T follicular helper cell (primary cell): ENCODE data around the gene FKBP10.

Source experiments
- DNase-seq: peaks from one replicate; pipeline ENCODE4 v3.0.0-alpha.2; 2020; ENCODE audit warnings: low read depth

Gene FKBP10

DNA sequence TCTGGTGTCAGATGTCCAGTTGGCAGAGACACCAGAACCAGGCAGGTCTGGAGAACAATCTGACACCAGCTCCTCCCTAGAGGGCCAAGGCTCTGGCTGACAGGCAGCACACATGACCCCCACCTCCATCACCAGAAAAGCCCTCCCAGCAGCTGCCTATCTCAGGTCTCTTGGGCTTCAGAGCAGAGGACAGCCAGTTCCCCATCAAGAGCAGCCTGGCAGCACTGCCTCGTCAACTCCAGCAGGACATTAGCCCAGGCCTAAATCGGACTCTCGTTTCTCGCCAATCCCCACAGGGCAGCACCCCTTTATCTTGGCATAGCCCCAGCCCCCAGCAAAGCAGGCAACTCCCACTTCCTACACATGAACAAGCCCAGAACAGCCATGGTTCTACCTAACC lies 30.7 kb upstream of the FKBP10 start:
- no peak for DNase-seq

DNA sequence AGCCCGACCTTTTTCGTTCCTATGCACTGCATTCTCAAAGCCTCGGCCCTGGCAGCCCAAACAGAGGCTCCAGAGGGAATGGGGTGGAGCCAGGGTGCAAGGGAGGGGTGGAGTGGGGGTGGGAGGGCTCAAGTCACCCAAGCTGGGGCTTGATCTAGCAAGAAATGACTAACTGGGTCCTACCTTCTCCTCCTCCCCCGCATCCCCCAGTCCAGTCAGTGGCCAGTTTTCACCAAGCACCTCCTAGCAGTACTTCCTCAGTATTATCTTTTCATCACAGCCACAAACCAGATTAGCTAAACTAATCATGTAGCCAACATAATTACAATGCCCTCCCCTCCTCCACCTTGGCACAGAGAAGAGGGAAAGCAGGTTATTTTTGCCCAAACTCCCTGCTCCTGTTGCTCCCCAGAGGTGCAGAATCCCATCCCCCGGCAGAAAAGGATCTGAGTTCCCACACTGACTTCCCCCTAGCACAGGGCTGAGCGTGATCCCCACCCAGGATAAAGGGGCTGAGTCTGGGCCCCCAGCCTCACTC lies 28.5 kb upstream of the FKBP10 start:
- no peak for DNase-seq

DNA sequence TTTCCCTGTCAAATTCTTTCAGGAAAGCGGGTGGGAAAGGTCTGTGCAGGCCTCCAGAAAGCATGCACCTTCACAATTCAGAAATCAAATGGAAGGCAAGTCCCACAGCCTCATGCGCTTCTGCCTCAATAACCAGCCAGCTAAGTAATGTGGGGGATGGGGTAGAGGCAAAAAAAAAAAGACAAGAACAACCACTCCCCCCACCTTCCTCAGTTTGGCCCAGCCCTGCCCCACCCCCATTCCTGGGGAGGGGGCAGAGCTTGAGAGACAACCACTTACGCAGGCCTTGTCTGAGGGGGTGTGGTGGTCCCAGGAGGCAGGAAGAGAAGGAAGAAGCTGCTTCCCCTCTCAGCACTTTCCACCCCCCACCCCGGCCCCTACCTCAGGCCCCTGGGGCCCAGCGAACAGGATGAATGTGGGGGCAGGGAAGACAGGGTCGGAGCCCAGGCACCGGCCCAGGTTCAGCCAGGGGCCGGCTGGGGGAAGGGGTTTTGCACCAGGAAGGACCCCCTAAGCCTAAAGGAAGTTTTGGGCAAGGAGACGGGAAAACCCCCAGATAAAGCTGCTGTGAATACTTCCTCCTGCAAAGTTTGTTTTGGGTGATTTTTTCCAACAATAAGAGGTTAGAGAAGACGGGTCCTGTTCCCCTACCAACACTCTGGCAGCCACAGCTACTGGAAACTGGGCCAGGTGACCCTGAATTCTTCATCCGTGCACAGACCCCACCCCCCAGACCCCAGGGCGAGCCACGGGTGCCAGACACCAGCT lies 27.5 kb upstream of the FKBP10 start:
- DNase-seq: no peak

DNA sequence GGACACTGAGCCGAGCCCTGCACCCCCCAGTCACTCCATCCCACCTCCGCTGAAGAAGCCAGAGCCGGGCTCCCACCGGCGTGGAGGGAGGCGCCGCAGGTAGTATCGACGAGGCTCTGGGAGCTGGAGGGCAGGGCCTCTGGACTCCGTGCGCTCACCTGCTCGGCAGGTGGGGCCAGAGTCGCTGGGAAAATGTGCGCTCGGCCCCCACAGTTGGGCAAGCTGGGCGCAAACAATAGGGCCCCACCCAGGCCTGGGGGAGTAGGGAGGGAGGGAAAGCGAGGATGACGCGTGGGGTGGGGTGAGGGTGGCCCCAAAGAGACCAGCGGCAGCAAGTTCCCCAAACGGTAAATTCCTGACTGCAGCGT lies 27.0 kb upstream of the FKBP10 start:
- DNase-seq: no peak

DNA sequence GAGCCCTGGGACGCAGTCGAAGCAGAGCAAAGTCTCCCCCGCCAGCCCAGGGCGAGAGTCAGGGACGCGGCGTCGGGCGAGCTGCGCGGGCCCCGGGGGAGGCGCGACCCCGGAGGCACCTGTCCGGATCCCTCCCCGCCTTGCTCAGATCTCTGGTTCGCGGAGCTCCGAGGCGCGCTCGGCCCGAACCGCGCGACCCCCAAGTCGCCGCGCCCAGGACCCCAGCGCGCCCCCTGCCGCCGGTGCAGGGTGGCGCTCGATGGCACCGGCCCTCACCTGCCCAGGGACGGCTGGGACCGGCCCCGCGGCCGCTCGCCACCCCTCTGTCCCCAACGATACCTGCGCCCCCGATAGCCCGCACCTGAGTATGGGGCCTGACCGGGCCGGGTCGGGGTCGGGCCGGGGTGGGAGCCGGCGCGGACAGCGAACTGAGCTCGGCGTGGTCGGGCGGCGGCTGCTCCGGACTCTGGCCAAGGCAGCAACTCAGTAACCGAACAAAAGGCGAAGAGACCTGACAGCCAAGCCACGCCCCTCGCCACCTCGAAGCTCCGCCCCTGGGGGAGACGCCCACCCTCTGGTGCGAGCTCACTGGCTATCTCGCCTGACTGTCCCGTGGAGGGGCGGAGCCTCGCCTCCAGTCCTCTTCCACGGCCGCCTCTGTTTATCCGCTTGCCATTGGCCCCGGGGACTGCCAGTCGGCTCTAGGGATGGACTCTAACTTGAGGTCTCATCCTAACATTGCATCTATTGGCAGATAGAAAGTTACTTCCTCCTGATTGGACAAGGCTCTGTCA lies 26.4 kb upstream of the FKBP10 start, which contains the start of gene JUP:
Gene JUP (minus strand): TSS at position 485 of the 794 bp plus-strand sequence. CDS start 14,857 bp downstream, outside the sequence.
- peak; percentile 81 for DNase-seq

DNA sequence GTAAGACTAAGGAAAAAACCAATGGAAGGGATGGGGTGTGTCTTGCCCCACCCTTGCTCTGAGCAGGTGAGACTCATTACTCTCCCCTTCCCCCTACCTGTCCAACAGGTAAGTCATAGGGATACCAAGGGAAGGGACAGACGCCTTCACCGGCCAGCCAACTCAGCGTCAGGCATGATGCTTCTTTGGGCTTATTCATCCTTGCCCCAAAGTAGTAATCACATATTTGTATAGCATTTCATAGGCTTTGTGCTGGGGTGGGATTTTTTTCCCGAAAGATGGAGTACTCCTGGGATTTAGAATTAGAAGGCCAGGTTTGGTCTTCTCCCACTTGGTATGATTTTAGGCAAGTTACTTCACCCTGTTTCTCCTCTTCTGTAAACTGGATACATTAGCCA lies 25.8 kb upstream of the FKBP10 start:
- no peak for DNase-seq

DNA sequence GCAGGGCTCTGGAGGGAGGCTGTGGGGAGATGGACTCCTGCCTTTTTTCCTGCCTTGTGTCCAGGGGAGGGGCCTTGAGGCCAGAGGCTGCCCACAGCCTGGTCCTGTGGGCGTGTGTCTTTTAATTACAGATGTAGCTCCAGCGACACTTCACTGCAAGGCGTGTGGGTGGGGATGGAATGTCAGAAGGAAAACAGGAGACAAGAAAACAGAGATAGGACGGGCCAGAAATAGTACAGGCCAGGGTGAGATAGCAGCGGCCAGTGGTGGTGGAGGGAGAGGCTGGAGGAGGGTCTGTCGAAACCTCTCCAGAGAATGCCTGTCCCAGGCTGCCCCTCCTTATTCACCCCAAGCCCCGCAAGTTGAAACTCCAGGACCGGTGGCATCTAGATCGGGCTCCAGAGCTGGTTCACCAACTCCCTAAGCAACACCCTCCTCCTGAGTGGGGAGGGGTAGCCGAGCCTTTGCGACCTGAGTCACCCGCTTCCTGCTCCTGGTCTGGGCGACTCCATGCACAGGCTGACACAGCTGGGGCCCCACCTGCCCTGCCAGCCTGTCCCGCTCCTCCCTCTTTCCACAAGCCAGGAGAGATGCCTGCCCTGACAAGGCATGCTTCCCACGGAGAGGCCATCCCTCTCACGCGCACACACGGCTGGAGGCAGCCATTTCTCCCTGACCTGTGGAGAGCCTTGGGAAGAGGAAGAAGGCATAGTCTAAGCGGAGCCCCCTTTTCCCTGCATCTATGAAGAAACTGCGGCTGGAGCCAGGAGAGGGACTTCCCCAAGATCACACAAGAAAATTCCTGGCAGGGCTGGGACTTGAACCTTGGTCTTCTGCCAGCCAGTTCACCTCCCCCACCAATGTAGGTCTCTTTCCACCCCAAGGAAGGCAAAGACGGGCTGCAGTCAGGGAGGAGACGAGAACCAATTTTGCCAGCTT lies 19.7 kb upstream of the FKBP10 start:
- no peak for DNase-seq

DNA sequence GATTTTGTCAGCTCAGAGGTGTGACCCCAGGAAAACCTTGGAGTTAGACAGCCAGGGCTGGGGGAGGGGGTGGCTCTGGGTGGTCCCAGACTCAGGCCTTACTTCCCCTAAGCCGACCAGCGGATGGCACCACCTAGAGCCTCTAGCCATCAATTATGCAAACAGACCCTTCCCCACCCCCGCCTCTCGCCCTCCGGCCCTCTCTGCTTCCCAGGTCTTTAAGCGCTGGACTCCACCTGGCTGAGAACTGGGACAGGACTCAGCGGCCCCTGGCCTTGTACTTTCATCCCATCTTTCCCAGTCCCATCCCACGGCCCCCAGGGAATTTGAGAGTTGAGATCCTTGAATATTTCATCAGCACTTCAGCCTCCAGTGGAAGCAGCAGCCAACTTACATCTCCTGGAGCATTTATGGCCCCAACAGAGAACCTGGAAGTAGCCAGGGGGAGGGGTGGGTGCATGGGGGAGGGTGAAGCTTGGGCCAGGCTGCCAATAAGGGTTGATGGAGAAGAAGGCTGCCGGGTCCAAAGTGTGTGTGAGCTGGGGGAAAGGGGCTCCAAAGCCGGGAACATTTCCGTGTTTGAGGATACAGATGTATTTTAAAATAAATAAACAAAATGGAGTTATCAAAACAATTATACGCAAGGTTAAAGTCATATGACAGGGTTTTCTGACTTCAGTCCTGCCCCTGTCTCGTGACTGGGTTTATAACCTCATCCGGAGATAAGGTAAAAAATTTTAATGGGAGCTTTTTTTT lies 18.8 kb upstream of the FKBP10 start:
- DNase-seq: no peak

DNA sequence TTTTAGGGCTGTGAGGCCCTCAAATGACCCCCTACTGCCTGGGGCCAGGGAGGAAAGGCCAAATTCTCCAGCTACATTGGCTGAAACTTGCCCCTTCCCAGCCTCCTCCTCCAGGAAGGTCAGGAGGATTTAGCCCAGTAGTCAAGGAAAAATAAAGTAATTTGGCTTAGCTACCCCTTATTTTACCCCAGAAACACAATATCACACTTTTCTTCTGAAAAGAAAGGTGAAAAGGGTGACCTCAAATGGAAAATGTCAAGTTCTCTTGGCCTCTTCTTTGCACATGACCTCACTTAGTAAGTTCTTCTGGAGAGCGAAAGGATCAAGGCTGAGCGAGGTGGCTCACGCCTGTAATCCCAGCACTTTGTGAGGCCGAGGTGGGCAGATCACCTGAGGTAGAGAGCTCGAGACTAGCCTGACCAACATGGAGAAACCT lies 18.2 kb upstream of the FKBP10 start:
- no peak for DNase-seq

DNA sequence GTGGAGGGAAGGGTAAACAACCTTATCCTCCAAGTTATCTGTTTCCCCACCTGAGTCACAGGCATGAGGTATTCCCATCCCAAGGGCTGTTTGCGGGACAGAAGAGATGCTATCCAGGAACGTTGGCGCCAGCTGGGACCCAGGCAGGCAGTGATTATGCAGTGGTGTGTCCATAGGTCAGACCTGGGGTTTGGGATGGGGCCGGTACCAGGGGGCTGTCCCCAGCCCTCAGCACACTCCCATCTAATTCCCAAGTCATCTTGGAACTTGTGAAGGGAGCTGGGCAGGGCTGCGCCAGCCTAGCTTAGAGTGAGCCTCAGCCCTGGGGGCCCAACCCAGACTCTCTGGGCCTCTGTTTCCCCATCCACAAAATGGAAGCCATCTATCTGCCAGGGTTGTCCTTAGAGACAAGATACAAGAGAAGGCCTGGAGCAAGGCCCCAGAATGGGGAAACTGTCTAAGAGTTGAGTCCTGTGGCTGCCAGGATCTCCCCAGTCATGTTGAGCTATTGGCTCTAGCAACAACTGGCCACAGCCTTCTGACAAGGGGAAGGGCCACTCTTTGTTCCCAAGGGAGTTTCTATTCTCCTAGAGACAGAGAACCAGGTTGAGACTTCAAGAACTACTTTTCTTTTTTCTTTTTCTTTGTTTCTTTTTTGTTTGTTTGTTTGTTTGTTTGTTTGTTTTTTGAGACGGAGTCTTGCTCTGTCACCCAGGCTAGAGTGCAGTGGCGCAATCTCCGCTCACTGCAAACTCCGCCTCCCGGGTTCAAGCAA lies 16.5 kb upstream of the FKBP10 start:
- no peak for DNase-seq

DNA sequence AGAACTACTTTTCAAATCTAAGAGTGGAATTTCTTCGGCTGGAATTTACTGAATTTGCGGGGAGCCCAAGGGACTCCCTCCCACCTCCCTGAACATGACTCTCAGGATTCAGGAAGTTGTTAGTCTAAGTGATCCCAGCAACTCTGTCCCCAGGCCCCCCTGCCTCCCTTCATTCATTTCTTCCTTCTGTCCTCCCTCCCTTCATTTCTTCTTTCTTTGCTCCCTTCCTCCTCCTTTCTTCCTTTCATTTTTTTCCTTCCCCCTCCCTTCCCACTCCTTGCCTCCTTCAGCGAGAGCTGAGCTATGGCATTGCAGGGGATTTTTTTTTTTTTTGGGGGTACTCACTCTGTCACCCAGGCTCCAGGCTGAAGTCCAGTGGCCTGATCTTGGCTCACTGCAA lies 15.4 kb upstream of the FKBP10 start:
- DNase-seq: no peak

DNA sequence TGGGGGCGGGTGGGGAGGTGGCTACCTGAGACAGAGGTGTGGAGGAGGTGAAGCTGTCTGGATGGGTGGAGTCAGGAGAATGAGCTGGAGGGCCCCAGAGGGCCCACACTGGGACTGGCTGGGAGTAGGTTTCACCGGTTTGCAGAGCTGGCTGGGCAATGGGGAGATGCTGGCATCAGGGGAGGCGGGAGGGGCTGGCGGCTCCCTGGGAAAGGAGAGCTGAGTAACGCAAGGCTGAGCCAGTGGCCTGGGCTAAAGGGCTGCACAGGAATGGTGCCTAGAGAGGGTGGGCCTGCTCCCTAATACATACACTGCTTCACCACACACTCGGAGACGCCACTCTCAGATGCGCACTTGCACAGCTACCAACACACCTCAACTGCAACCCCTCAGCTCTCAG lies 13.4 kb upstream of the FKBP10 start:
- no peak for DNase-seq

DNA sequence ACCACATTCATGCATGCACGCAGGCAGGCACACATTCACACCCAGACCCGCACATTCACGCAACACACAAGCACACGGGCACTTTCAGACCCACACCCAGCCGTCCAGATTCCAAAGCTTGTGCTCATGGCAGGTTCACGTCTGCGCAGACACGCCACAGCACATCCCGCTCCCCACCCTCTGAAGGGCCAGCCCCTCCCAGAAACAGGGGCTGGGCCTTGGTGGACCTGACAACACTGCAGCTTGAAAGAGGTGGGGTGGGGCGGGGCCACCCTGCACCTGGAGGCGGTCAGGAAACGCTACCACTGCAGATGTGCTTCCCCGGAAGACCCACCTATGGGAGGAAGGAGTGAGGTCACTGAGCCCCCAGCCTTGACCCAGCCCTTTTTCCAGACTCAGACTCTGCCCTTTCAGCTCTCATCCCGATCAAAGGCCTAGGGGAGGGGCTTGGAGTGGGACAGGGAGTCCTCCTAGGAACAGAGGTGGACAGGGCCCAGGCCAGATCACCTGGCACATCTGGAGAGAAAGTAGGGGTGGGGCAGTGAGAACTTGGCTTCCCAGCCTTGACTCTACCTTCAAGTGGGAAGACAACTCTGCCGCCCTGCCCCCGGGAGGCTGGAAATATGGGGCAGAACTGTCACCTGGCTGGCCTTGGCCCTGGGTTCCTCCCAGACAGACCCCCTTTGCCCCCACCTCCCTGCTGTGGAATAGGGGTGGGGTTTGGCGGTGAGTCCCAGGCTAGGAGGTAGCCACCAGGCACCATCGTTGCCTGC lies 12.0 kb upstream of the FKBP10 start:
- no peak for DNase-seq

DNA sequence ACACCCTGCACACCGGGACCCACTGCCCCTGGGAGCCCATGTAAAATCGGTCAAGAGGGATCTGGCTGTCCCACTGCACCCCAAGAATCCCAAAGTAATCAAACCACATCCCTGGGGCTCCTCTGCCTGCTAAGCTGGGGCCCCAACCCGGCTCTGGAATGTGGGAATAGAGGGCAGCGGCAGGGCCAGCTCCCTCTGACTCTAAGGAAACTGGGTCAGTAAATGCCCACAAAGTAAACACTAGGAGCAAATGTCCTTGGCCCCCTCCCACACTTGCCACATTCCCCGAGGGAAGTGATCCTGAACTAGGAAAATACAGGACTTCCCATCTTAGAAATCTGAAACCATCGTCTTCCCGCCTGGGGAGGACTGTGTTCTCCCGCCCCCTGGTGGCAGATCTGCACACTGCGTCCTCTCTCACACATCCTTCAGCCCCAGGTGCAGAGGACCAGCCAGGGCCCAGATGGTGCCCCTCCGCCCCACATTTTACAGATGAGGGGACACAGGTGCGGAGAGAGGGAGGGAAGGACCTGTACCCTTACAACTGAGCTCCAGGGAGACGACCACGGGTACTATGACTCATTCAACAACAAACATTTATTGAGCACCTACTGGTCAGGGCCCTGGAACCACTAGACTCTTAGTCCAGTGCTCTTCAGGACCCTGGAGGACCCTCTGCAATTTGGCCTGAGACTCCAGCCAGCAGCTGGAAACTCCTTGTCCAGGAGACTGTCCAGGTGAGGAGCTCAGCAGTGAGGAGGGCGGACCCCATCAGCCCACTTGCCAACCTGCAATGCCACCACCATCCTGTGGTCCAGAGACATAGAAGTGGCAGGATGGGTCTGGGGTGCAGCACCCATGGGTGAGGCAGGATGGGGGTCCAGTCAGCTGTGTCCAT lies 11.2 kb upstream of the FKBP10 start:
- peak; percentile 60 for DNase-seq

DNA sequence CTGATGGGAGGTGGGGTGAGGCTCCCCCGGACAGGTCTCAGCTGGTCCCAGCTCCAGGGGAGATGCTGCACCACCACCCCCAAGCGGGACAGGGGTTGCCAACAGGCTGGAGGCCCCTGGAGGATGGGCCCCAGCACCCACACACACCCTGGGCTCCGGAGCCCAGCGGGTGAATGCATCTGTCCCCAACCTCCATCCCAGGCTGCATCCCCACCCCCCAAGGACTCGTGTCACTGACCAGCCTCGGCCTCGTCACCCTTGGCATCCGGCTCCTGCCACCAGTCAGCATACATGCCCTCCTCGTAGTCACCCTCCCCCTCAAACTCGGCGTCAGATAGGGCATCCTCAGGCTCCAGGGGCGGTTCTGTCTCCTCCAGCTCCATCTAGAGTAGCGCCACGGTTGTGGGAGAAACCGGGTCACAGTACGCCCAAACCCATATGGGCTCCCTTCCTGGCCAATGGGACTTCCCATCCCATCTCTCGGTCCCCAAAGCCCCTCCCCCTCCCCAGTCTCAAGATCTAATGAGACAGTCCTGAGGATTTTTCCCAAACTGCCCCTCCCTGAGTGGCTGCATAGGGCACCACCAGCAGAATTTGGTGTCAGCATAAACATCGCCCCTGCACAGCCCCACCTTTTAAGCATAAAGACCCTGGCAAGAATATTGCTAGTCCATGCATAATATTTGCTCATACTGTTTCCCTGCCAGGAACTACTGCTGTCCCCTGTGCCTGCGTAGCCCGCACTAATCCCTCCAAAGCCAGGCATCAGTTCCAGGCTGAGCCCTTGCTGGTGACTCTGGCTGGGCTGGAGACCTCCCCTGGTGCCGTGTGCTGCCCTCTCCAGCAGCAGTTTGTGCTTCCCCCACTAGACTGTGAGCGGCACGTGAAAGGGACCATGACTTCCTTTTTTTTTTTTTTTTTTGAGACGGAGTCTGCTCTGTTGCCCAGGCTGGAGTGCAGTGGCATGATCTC lies 9.5 kb upstream of the FKBP10 start:
- no peak for DNase-seq

DNA sequence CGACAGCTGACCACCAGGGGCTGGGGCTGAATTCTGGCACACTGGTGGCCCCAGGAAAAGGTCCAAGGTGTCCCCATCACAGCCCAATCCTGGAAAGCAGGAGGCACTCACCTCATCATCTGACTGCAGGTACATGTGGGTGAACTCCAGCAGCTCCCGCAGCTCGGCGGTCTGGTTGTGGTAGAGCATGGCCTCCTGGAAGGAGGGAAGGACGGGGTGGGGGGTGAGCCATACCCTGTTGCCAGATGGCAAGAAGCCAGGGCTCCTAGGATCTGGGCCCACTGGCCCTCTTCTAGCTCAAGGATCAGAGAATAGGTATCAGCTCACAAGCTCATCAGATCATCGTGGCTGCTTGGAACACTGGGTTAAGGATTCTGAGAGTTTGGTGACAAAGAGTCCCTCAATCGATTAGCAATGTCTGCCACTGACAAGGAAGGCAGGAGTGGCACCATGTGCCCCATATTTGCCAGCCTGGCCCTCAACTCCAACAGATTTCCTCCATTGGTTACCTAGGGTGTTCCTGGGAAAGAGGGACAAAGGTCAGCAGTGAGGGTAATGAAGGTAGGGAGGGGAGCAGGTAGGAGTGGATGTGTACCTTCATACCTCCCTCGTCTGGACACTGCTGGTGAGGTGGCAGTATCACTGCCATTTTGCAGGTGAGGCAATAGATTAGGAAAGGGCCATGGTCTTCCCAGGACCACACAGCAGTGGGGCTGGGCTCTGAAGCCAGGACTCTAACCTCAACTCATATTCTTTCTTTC lies 5.9 kb upstream of the FKBP10 start:
- no peak for DNase-seq
